Fibroblast of pulmonary artery (primary cell): Measurements from ENCODE around the gene CEP44.
"Not testable (repeated sequence)": the region's sequence is repeated elsewhere in the genome, so short reads cannot be mapped to it uniquely, and the experiment has no call there.

ENCODE experiments used
- DNase-seq: peaks from one replicate; pipeline ENCODE4 v3.0.0-alpha.2; 2010; ENCODE audit warnings: low read depth
- H3K4me3 ChIP-seq: replicated peaks from 2 replicates; pipeline ENCODE4 v1.5.1; 2011; ENCODE audit warnings: low read depth, mild to moderate bottlenecking, control low read depth, low read length, moderate library complexity
- TF ChIP-seq, protein P1 (sequence below): IDR thresholded peaks from 2 replicates; pipeline ENCODE4 v1.5.1; 2011; ENCODE audit warnings: mild to moderate bottlenecking, control low read depth, low read length, inconsistent platforms; ENCODE audit errors: missing control alignments

Gene CEP44

DNA sequence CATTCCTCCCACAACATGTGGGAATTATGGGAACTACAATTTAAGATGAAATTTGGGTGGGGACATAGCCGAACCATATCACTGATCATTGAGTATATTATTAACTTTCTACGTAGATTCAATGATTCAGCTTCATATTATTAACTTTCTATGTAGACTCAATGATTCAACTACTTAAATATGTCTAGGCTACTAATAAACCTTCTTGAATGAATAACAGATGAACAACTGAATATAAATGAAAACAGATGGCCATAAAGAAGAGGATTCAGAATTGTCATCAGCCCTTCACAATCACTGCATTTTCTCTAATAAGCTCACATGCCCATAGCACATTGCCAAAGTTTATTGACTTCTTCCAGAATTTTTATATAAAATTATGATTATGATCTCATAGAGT lies 57.0 kb downstream of the CEP44 start:
- TF ChIP-seq, protein P1, sequence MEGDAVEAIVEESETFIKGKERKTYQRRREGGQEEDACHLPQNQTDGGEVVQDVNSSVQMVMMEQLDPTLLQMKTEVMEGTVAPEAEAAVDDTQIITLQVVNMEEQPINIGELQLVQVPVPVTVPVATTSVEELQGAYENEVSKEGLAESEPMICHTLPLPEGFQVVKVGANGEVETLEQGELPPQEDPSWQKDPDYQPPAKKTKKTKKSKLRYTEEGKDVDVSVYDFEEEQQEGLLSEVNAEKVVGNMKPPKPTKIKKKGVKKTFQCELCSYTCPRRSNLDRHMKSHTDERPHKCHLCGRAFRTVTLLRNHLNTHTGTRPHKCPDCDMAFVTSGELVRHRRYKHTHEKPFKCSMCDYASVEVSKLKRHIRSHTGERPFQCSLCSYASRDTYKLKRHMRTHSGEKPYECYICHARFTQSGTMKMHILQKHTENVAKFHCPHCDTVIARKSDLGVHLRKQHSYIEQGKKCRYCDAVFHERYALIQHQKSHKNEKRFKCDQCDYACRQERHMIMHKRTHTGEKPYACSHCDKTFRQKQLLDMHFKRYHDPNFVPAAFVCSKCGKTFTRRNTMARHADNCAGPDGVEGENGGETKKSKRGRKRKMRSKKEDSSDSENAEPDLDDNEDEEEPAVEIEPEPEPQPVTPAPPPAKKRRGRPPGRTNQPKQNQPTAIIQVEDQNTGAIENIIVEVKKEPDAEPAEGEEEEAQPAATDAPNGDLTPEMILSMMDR = no peak
- no peak overlapping the region for H3K4me3 ChIP-seq
- DNase-seq = no peak

DNA sequence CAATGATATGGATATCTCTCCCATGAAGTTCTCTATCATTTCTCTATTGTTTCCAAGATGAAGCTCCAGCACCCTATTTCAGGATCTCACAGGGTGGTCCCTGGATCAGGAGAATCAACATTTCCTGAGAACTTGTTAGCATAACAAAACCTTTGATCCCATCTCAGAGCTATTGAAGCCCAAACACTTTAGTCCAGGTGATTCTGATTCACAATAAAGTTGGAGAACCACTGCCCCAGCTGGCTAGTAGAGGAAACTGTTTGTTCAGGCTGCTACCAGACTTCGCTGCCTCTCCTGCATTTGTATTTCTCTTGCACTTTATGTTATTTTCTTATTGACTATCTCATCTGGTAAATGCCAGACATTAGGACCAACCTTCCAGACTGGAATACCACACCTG lies 65.4 kb downstream of the CEP44 start:
- no peak overlapping the region for H3K4me3 ChIP-seq
- TF ChIP-seq, protein P1 = no peak
- no peak for DNase-seq

DNA sequence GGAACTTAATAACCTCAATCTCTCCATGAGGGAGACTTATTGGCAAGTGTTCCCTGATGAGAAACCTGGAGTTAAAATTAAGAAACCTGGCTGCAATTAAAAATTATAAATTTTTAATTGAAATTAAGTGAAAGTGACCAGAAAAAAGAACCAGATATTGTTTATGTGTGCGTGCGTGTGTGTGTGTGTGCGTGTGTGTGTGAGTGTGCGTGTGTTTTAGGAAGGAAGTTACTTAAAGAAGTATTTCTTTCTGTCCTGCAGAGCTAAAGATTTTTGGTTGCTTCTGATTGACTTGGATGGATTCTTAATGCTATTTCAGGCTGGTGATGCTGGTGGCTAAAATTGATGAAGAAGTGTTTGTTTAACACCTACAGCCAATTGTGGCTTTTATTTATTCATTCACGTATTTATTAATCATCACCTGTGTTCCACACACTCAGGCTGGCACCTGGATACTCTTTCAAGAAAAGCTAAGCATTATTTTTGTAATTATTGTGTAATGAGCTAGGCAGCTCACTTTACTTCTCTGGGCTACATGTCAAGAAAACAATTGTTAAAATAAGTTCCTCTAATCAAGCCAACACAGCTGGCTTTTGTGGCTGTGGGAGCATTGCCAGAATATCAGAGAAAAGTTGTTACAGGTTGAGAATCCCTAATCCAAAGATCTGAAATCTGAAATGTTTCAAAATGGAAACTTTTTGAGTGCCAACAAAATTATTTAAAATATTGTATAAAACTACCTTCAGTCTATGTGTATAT lies 68.5 kb downstream of the CEP44 start:
- peak; percentile 4 for DNase-seq
- no peak overlapping the region for H3K4me3 ChIP-seq
- TF ChIP-seq, protein P1 = no peak

DNA sequence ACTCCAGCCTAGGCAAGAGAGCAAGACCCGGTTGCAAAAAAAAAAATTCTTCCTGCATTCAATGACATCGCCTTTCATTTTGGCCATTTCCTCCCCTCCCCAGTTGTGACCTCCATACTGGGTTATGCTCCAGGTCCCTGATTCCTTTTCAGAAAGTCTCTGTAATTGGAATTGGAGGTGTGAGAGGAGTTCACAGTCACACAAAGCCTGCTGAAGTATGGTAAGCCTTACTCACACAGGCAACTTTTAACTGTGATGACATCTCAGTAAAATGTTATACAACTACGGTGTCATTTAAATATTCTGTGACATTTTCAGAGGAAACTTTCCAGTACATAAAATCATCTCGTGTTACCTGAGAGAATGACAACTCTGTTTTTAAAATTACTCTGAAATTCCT lies 73.6 kb downstream of the CEP44 start:
- no peak for DNase-seq
- no peak overlapping the region for H3K4me3 ChIP-seq
- TF ChIP-seq, protein P1 = no peak

DNA sequence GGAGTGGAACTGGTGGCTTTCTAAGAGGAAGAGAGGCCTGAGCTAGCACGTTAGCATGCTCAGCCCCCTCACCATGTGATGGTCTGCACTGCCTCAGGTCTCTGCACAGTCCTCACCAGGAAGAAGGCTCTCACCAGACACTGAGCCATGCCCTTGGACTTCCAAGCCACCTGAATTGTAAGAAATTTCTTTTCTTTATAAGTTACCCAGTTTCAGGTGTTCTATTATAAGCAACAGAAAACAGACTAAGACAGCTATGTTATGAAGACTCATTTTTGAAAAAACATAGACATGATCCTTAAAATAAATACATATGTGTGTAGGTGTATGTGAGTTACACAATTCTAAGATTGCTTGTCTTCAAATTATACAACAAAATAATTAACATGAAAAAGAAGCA lies 74.7 kb downstream of the CEP44 start:
- TF ChIP-seq, protein P1 = no peak
- no peak for DNase-seq
- H3K4me3 ChIP-seq = no peak overlapping the region

DNA sequence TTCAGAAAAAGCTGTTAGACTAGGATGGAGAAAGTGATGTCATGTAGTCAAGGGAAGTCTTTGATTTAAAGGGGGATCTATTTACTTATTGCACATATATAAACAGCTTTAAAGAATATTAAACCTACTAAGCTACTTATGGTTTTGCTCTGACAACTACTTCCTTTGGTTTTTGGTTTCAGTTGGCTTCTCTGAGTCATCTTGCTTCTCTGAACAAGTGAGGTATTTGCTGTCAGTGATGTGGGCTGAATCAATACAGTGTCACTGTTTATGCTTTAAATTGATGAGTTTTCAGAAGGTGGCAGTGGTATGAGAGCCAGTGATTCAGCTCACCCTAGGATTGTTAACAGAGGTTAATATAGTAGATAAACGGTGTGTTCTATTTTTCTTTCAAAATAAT lies 75.1 kb downstream of the CEP44 start:
- peak; percentile 36 for DNase-seq
- no peak overlapping the region for H3K4me3 ChIP-seq
- TF ChIP-seq, protein P1 = no peak

DNA sequence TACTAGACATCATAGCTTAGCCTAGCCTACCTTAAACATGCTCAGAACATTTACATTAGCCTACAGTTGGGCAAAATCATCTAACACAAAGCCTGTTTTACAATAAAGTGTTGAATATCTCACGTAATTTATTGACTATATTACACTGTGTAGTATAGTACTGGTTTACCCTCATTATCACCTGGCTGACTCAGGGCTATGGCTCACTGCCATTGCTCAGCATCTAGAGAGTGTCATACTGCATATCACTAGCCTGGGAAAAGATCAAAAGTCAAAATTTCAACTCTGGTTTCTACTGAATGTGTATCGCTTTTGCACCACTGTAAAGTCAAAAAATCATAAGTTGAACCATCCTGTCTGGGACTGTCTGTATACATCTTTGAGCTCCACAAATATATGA lies 78.6 kb downstream of the CEP44 start:
- TF ChIP-seq, protein P1 = no peak
- DNase-seq = no peak
- H3K4me3 ChIP-seq = no peak overlapping the region

DNA sequence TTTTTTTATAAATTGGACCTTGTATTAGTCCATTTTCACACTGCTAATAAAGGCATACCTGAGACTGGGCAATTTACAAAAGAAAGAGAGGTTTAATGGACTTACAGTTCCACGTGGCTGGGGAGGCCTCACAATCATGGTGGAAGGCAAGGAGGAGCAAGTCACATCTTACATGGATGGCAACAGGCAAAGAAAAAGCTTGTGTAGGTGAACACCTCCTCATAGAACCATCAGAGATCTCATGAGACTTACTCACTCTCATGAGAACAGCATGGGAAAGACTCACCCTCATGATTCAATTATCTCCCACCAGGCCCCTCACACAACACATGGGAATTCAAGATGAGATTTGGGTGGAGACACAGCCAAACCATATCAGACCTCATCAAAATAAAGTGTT lies 80.1 kb downstream of the CEP44 start:
- not testable (repeated sequence) for H3K4me3 ChIP-seq, DNase-seq
